Keratinocyte (primary cell): Measurements from ENCODE around the gene TP73. TPM values are rescaled to one million over a fixed set of nuclear protein-coding genes. Genes with fewer than 3 reads are reported as not detected.

Source experiments
- DNase-seq: peaks from one replicate; pipeline ENCODE4 v3.0.0-alpha.2; 2011; ENCODE audit warnings: low read depth, missing footprints, low spot score
- FAIRE-seq: peaks from 2 replicates; lab custom pipeline; 2011; peaks lifted over from hg19 to GRCh38; lab: Jason Lieb, UNC
- H2AFZ ChIP-seq: 2 replicates; pipeline ENCODE4 v1.6.0; 2012; ENCODE audit warnings: low read length, control low read depth, inconsistent platforms; ENCODE audit not compliant: control insufficient read depth
- H3K27ac ChIP-seq: 2 replicates; pipeline ENCODE4 v1.5.1; 2011; ENCODE audit warnings: low read length; ENCODE audit not compliant: control insufficient read depth, insufficient read depth
- H3K27me3 ChIP-seq: 3 replicates; pipeline ENCODE4 v1.6.0; 2011; ENCODE audit warnings: low read length; ENCODE audit not compliant: control insufficient read depth, insufficient read depth; ENCODE audit errors: extremely low read depth
- H3K36me3 ChIP-seq, 2 experiments: 2 replicates in 1 of 2; 3 replicates in 1 of 2; pipeline ENCODE4 v1.5.1; 2011; ENCODE audit warnings: low read length in 2 of 2, mild to moderate bottlenecking in 1 of 2; ENCODE audit not compliant: control insufficient read depth in 2 of 2, insufficient read depth in 2 of 2; ENCODE audit errors: extremely low read depth in 1 of 2
- H3K4me1 ChIP-seq: 3 replicates; pipeline ENCODE4 v1.5.1; 2011; ENCODE audit warnings: low read length; ENCODE audit not compliant: control insufficient read depth, insufficient read depth; ENCODE audit errors: extremely low read depth
- H3K4me2 ChIP-seq: 3 replicates; pipeline ENCODE4 v1.6.0; 2011; ENCODE audit warnings: low read depth, low read length; ENCODE audit not compliant: control insufficient read depth, insufficient read depth; ENCODE audit errors: extremely low read depth
- H3K4me3 ChIP-seq, 3 experiments: fragments of 200-600 bp in 1 of 3; sonication (generic) in 1 of 3; 2 replicates in 2 of 3; 3 replicates in 1 of 3; pipeline ENCODE4 v1.5.1; 2011 to 2016; ENCODE audit warnings: low read length in 3 of 3, mild to moderate bottlenecking in 3 of 3, control low read depth in 2 of 3, inconsistent platforms in 1 of 3, low read depth in 1 of 3, mixed read lengths in 1 of 3, mixed run types in 1 of 3, moderate library complexity in 1 of 3; ENCODE audit not compliant: control insufficient read depth in 2 of 3, insufficient read depth in 2 of 3; ENCODE audit errors: extremely low read depth in 1 of 3
- H3K79me2 ChIP-seq: 2 replicates; pipeline ENCODE4 v1.6.0; 2012; ENCODE audit warnings: low read length; ENCODE audit not compliant: control insufficient read depth, insufficient read depth
- H3K9ac ChIP-seq: 3 replicates; pipeline ENCODE4 v1.6.0; 2011; ENCODE audit warnings: low read length; ENCODE audit not compliant: control insufficient read depth, insufficient read depth; ENCODE audit errors: extremely low read depth
- H3K9me1 ChIP-seq: 3 replicates; pipeline ENCODE4 v1.6.0; 2011; ENCODE audit warnings: low read length; ENCODE audit not compliant: control insufficient read depth, insufficient read depth; ENCODE audit errors: extremely low read depth
- H3K9me3 ChIP-seq: 2 replicates; pipeline ENCODE4 v1.5.1; 2012; ENCODE audit warnings: low read depth, low read length; ENCODE audit not compliant: control insufficient read depth
- H4K20me1 ChIP-seq: 3 replicates; pipeline ENCODE4 v1.6.0; 2011; ENCODE audit warnings: low read length; ENCODE audit not compliant: control insufficient read depth, insufficient read depth; ENCODE audit errors: extremely low read depth
- CTCF ChIP-seq, 3 experiments: IDR thresholded peaks in 1 of 3; conservative IDR thresholded peaks in 1 of 3; optimal IDR thresholded peaks in 1 of 3; 2 replicates in 2 of 3; 3 replicates in 1 of 3; pipeline versions ENCODE3 to v1.5.1; 2011; ENCODE audit warnings: low read length in 3 of 3, mild to moderate bottlenecking in 3 of 3, moderate library complexity in 2 of 3, control low read depth in 1 of 3, inconsistent platforms in 1 of 3; ENCODE audit not compliant: insufficient read depth in 2 of 3; ENCODE audit errors: extremely low read depth in 1 of 3
- EZH2 ChIP-seq: IDR thresholded peaks from one replicate; pipeline ENCODE4 v1.6.1; 2012; ENCODE audit warnings: inconsistent platforms, mild to moderate bottlenecking, low read length, moderate library complexity
- dilution Hi-C: fragments of 300-500 bp; cut with MboI; formaldehyde crosslinking; loops from one replicate; pipeline ENCODE4 v1.7.0; 2020; ENCODE audit warnings: low sequenced_read_pairs; ENCODE audit not compliant: extremely low pct_ligation_motif_present
- polyA plus RNA-seq, 5 experiments: library from polyadenylated mRNA; depleted of rRNA in 3 of 5; stranded (reverse) in 3 of 5; stranded (forward) in 1 of 5; unstranded in 1 of 5; fragments of >200 nt; gene quantifications; 1 replicate in 1 of 5; 2 replicates in 3 of 5; 3 replicates in 1 of 5; pipeline versions ENCODE4 v1.2.1 to v1.2.3, GENCODE V29; 2011 to 2012; ENCODE audit warnings: missing spikeins in 2 of 5, low read depth in 1 of 5, low replicate concordance in 1 of 5

The TP73 gene
- polyA plus RNA-seq, 1 donor (not counting 4 experiments of a cell fraction or from before 2014, with no cell fraction given): 0.14 TPM

GRCh38 chr1:3708791-3709190 lies 56.5 kb downstream of the TP73 start:
- Histone ChIP-seq H2AFZ (no peak overlapping the region), H3K4me3 (no peak overlapping the region), H3K9ac (no peak overlapping the region), H3K36me3 (no peaks in the 10 kb centered on the region), H3K9me3 (no peaks in the 10 kb centered on the region), H3K4me1 (peaks cover 52% of the 10 kb centered on the region), H3K79me2 (no peaks in the 10 kb centered on the region), H3K4me2 (peak overlapping the region; percentile 10), H3K27ac (no peak overlapping the region), H4K20me1 (no peaks in the 10 kb centered on the region), H3K27me3 (peaks cover 22% of the 10 kb centered on the region), H3K9me1 (no peaks in the 10 kb centered on the region)
- TF ChIP-seq CTCF (optimal IDR thresholded peaks at IDR 0.05 in 1 of 3, IDR thresholded peaks at IDR 0.05 in 1 of 3, conservative IDR thresholded peaks at IDR 0.05 in 1 of 3; ENCODE audit: extremely low read depth in 1 of 3, insufficient read depth in 2 of 3, low read length in 3 of 3) (no peak), EZH2 (no peak)
- dilution Hi-C loops: no loop called here
- DNase-seq: no peak
- FAIRE-seq: no peak

GRCh38 chr1:3710251-3710650 lies 57.9 kb downstream of the TP73 start:
- TF ChIP-seq CTCF (optimal IDR thresholded peaks at IDR 0.05 in 1 of 3, IDR thresholded peaks at IDR 0.05 in 1 of 3, conservative IDR thresholded peaks at IDR 0.05 in 1 of 3; ENCODE audit: extremely low read depth in 1 of 3, insufficient read depth in 2 of 3, low read length in 3 of 3) (no peak), EZH2 (no peak)
- Histone ChIP-seq H3K4me1 (peaks cover 45% of the 10 kb centered on the region), H3K4me2 (no peak overlapping the region), H3K4me3 (no peak overlapping the region), H3K36me3 (no peaks in the 10 kb centered on the region), H2AFZ (no peak overlapping the region), H3K9me1 (no peaks in the 10 kb centered on the region), H3K9ac (no peak overlapping the region), H3K9me3 (no peaks in the 10 kb centered on the region), H3K79me2 (no peaks in the 10 kb centered on the region), H3K27me3 (peaks cover 22% of the 10 kb centered on the region), H4K20me1 (no peaks in the 10 kb centered on the region), H3K27ac (no peak overlapping the region)
- no peak for FAIRE-seq
- no peak for DNase-seq
- dilution Hi-C loops: no loop called here
